Thyroid gland (tissue), 4 donors: ENCODE results near the gene MT1HL1.

Experiments used
- CTCF ChIP-seq, 6 experiments: fragments of 200-600 bp in 3 of 6; fragments of 450-650 bp in 3 of 6; sonication (generic) in 3 of 6; IDR thresholded peaks; one replicate each; pipeline ENCODE4 v1.5.1; 2016 to 2019; ENCODE audit warnings: antibody characterized with exemption in 6 of 6, mild to moderate bottlenecking in 2 of 6, inconsistent platforms in 1 of 6, moderate library complexity in 1 of 6
- POLR2A ChIP-seq, 2 donors: fragments of 450-650 bp; IDR thresholded peaks; one replicate each; pipeline ENCODE4 v1.6.1; 2017; ENCODE audit warnings: antibody characterized with exemption in 2 of 2, mild to moderate bottlenecking in 2 of 2, moderate library complexity in 1 of 2

- TF ChIP-seq CTCF (IDR thresholded peaks at IDR 0.05) = no peak
- TF ChIP-seq POLR2A (IDR thresholded peaks at IDR 0.05) = no peak
These were observed at the start of gene MT1HL1 for GRCh38 chr1:237004116-237004515.
